ENCODE measurements around the gene AGO1. TPM values are rescaled to one million over a fixed set of nuclear protein-coding genes. Genes with fewer than 3 reads are reported as not detected.
"Not testable (repeated sequence)": the region's sequence is repeated elsewhere in the genome, so short reads cannot be mapped to it uniquely, and the experiment has no call there.

The AGO1 gene
- total RNA-seq, 2 experiments from 2014 or later, result 20.8 to 21.3 TPM

- H3K4me3 Mint-ChIP-seq, result no peak overlapping the region
- peaks cover 25% of the 10 kb centered on the region for H3K4me1 Mint-ChIP-seq (ENCODE audit: low read depth)
- H3K27ac Mint-ChIP-seq, result no peak overlapping the region
- H3K27me3 Mint-ChIP-seq (ENCODE audit: low read depth), result no peaks in the 10 kb centered on the region
- DNase-seq (no peak), ATAC-seq (no peak)
- CTCF ChIA-PET, result no interaction called here
- H3K36me3 Mint-ChIP-seq (ENCODE audit: low read depth), result peaks cover 17% of the 10 kb centered on the region
- POLR2A ChIA-PET, result no interaction called here
- no peaks in the 10 kb centered on the region for H3K9me3 Mint-ChIP-seq (ENCODE audit: insufficient read depth)
These were observed 64.5 kb downstream of the AGO1 start for GRCh38 chr1:35947547-35947946.

GRCh38 chr1:35958558-35958957 is 75.5 kb downstream of the AGO1 start:
- Mint-ChIP-seq H3K27me3 (ENCODE audit: low read depth) (no peaks in the 10 kb centered on the region), H3K27ac (no peak overlapping the region), H3K4me3 (no peak overlapping the region), H3K9me3 (ENCODE audit: insufficient read depth) (no peaks in the 10 kb centered on the region), H3K4me1 (ENCODE audit: low read depth) (no peaks in the 10 kb centered on the region), H3K36me3 (ENCODE audit: low read depth) (peaks cover 3% of the 10 kb centered on the region)
- CTCF ChIA-PET, result no interaction called here
- POLR2A ChIA-PET, result no interaction called here
- ATAC-seq (no peak), DNase-seq (no peak)

- ATAC-seq (no peak), DNase-seq (no peak)
- H3K27me3 Mint-ChIP-seq (ENCODE audit: low read depth), result no peaks in the 10 kb centered on the region
- no peaks in the 10 kb centered on the region for H3K9me3 Mint-ChIP-seq (ENCODE audit: insufficient read depth)
- peaks cover 5% of the 10 kb centered on the region for H3K36me3 Mint-ChIP-seq (ENCODE audit: low read depth)
- H3K27ac Mint-ChIP-seq, result no peak overlapping the region
- CTCF ChIA-PET, result no interaction called here
- POLR2A ChIA-PET, result no interaction called here
- no peak overlapping the region for H3K4me3 Mint-ChIP-seq
- H3K4me1 Mint-ChIP-seq (ENCODE audit: low read depth), result no peaks in the 10 kb centered on the region
These were observed 76.3 kb downstream of the AGO1 start for GRCh38 chr1:35959304-35959703.

GRCh38 chr1:35962952-35963351 is 79.9 kb downstream of the AGO1 start:
- Mint-ChIP-seq H3K27ac (no peak overlapping the region), H3K36me3 (ENCODE audit: low read depth) (peaks cover 9% of the 10 kb centered on the region), H3K9me3 (ENCODE audit: insufficient read depth) (no peaks in the 10 kb centered on the region), H3K4me1 (ENCODE audit: low read depth) (peaks cover 4% of the 10 kb centered on the region), H3K27me3 (ENCODE audit: low read depth) (no peaks in the 10 kb centered on the region), H3K4me3 (no peak overlapping the region)
- CTCF ChIA-PET, result no interaction called here
- ATAC-seq (no peak), DNase-seq (no peak)
- POLR2A ChIA-PET, result no interaction called here

GRCh38 chr1:35964277-35964676 is 81.3 kb downstream of the AGO1 start:
- H3K4me1 Mint-ChIP-seq (ENCODE audit: low read depth); H3K27me3 Mint-ChIP-seq (ENCODE audit: low read depth); H3K9me3 Mint-ChIP-seq (ENCODE audit: insufficient read depth); H3K4me3 Mint-ChIP-seq; DNase-seq; ATAC-seq; CTCF ChIA-PET; POLR2A ChIA-PET; H3K27ac Mint-ChIP-seq: not testable (repeated sequence)
- peaks cover 19% of the 10 kb centered on the region for H3K36me3 Mint-ChIP-seq (ENCODE audit: low read depth)

- Mint-ChIP-seq H3K4me1 (ENCODE audit: low read depth) (peaks cover 4% of the 10 kb centered on the region), H3K27me3 (ENCODE audit: low read depth) (no peaks in the 10 kb centered on the region), H3K4me3 (no peak overlapping the region), H3K9me3 (ENCODE audit: insufficient read depth) (no peaks in the 10 kb centered on the region), H3K27ac (no peak overlapping the region), H3K36me3 (ENCODE audit: low read depth) (peaks cover 32% of the 10 kb centered on the region)
- ChIA-PET POLR2A (no interaction called here), CTCF (no interaction called here)
- ATAC-seq (no peak), DNase-seq (no peak)
These were observed 85.4 kb downstream of the AGO1 start for GRCh38 chr1:35968396-35968795.

- ChIA-PET CTCF (no interaction called here), POLR2A (interaction anchor here (1.0 kb wide), 1 partner anchor 40 kb away, joined by 3 read pairs; the partner anchor contains the start of gene AGO3)
- Mint-ChIP-seq H3K9me3 (ENCODE audit: insufficient read depth) (no peaks in the 10 kb centered on the region), H3K4me1 (ENCODE audit: low read depth) (peaks cover 4% of the 10 kb centered on the region), H3K36me3 (ENCODE audit: low read depth) (peaks cover 50% of the 10 kb centered on the region), H3K27me3 (ENCODE audit: low read depth) (no peaks in the 10 kb centered on the region), H3K4me3 (no peak overlapping the region), H3K27ac (no peak overlapping the region)
- no peak for ATAC-seq
- no peak for DNase-seq
These were observed 88.6 kb downstream of the AGO1 start for GRCh38 chr1:35971601-35972000.

GRCh38 chr1:35972631-35973030 is 89.6 kb downstream of the AGO1 start:
- ATAC-seq; H3K27ac Mint-ChIP-seq; H3K9me3 Mint-ChIP-seq (ENCODE audit: insufficient read depth); H3K4me3 Mint-ChIP-seq; H3K27me3 Mint-ChIP-seq (ENCODE audit: low read depth); POLR2A ChIA-PET; DNase-seq; CTCF ChIA-PET; H3K4me1 Mint-ChIP-seq (ENCODE audit: low read depth): not testable (repeated sequence)
- peaks cover 51% of the 10 kb centered on the region for H3K36me3 Mint-ChIP-seq (ENCODE audit: low read depth)

- Mint-ChIP-seq H3K4me1 (ENCODE audit: low read depth) (no peaks in the 10 kb centered on the region), H3K9me3 (ENCODE audit: insufficient read depth) (no peaks in the 10 kb centered on the region), H3K27ac (no peak overlapping the region), H3K4me3 (no peak overlapping the region), H3K36me3 (ENCODE audit: low read depth) (peaks cover 41% of the 10 kb centered on the region), H3K27me3 (ENCODE audit: low read depth) (no peaks in the 10 kb centered on the region)
- CTCF ChIA-PET, result no interaction called here
- ATAC-seq (no peak), DNase-seq (no peak)
- POLR2A ChIA-PET, result no interaction called here
These were observed 97.1 kb downstream of the AGO1 start for GRCh38 chr1:35980090-35980489.

Other genes with a start within 250 kb of the AGO1 start
- gene PSMB2, start 241.7 kb upstream of the AGO1 start, total RNA-seq, result 10 to 100 TPM; 82.4 to 86.6 TPM
- gene C1orf216, start 164.3 kb upstream of the AGO1 start, total RNA-seq, result 10 to 100 TPM; 16.7 to 17.2 TPM
- gene CLSPN, start 113.2 kb upstream of the AGO1 start, total RNA-seq, result 10 to 100 TPM; 88.8 to 89.7 TPM
- gene AGO4, start 75.2 kb upstream of the AGO1 start, total RNA-seq, result 1 to 10 TPM; 7.9 to 8.5 TPM
- 10 to 100 TPM; 27.2 to 30.2 TPM for gene AGO3, start 47.9 kb downstream of the AGO1 start, total RNA-seq
- gene TEKT2, start 200.9 kb downstream of the AGO1 start, total RNA-seq, result not detected
- gene ADPRS, start 205.7 kb downstream of the AGO1 start, total RNA-seq, result 10 to 100 TPM; 36.0 to 36.7 TPM
- under 1 TPM in 1 of 2 experiments, not detected in 1; 0.08 TPM for gene COL8A2, start 242.0 kb downstream of the AGO1 start, total RNA-seq